Neutrophil (primary cell): Measurements from ENCODE around the gene ADISSP.

Source experiments
- H3K27ac ChIP-seq: fragments of 200-600 bp; sonication (generic); 2 replicates; pipeline ENCODE4 v1.5.1; 2016; ENCODE audit warnings: mild to moderate bottlenecking, moderate library complexity
- H3K27me3 ChIP-seq: fragments of 200-600 bp; sonication (generic); 2 replicates; pipeline ENCODE4 v1.6.0; 2016; ENCODE audit warnings: mild to moderate bottlenecking
- H3K36me3 ChIP-seq: fragments of 200-600 bp; sonication (generic); 2 replicates; pipeline ENCODE4 v1.5.1; 2017
- H3K4me1 ChIP-seq, 2 experiments: fragments of 200-600 bp in 1 of 2; sonication (generic) in 1 of 2; 1 replicate in 1 of 2; 2 replicates in 1 of 2; pipeline versions ENCODE4 v1.5.1 to v1.6.1; 2013 to 2016; ENCODE audit warnings: low read depth in 1 of 2, low read length in 1 of 2, mild to moderate bottlenecking in 1 of 2, moderate library complexity in 1 of 2; ENCODE audit not compliant: control insufficient read depth in 1 of 2, insufficient read depth in 1 of 2
- H3K4me3 ChIP-seq, 2 experiments: fragments of 200-600 bp in 1 of 2; sonication (generic) in 1 of 2; 1 replicate in 1 of 2; 2 replicates in 1 of 2; pipeline ENCODE4 v1.5.1; 2013 to 2016; ENCODE audit warnings: low read depth in 1 of 2, low read length in 1 of 2, mild to moderate bottlenecking in 1 of 2, moderate library complexity in 1 of 2
- H3K9me3 ChIP-seq: fragments of 200-600 bp; sonication (generic); 2 replicates; pipeline ENCODE4 v1.5.1; 2016
- CTCF ChIP-seq: fragments of 200-600 bp; sonication (generic); IDR thresholded peaks from 2 replicates; pipeline ENCODE4 v1.5.1; 2016; ENCODE audit warnings: antibody characterized with exemption

The ADISSP gene

GRCh38 chr20:3721912-3722311 is 45.6 kb downstream of the ADISSP start:
- peaks cover 29% of the 10 kb centered on the region for H3K27me3 ChIP-seq
- no peaks in the 10 kb centered on the region for H3K36me3 ChIP-seq
- H3K9me3 ChIP-seq, result no peaks in the 10 kb centered on the region
- no peak overlapping the region for H3K4me3 ChIP-seq
- H3K4me1 ChIP-seq, result no peaks in the 10 kb centered on the region
- no peak for TF ChIP-seq CTCF
- no peak overlapping the region for H3K27ac ChIP-seq

DNA sequence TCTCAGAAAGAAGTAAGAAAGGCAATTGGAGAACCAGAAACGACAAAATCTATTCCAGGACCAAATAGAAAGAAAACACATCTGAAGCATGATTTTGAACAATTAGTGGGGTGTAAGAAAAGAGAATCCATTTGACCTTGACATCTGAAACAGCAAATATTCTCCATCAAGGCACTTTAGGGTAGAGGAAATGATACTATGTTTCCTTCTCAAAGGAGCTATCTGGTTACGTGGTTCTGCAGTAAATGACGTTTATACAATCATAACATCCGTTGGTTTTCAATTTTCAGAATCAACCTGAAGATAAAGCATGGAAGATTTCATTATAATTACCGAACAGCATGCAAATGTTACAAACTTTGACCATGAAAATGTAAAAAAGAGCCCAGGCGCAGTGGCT is 46.9 kb downstream of the ADISSP start:
- Histone ChIP-seq H3K27me3 (peaks cover 16% of the 10 kb centered on the region), H3K4me1 (no peaks in the 10 kb centered on the region), H3K36me3 (no peaks in the 10 kb centered on the region), H3K4me3 (no peak overlapping the region), H3K27ac (no peak overlapping the region), H3K9me3 (no peaks in the 10 kb centered on the region)
- TF ChIP-seq CTCF, result no peak

GRCh38 chr20:3720068-3720467 is 47.5 kb downstream of the ADISSP start:
- H3K4me1 ChIP-seq, result no peaks in the 10 kb centered on the region
- no peak overlapping the region for H3K4me3 ChIP-seq
- no peak for TF ChIP-seq CTCF
- no peaks in the 10 kb centered on the region for H3K9me3 ChIP-seq
- H3K27ac ChIP-seq, result no peak overlapping the region
- H3K27me3 ChIP-seq, result peaks cover 14% of the 10 kb centered on the region
- no peaks in the 10 kb centered on the region for H3K36me3 ChIP-seq

DNA sequence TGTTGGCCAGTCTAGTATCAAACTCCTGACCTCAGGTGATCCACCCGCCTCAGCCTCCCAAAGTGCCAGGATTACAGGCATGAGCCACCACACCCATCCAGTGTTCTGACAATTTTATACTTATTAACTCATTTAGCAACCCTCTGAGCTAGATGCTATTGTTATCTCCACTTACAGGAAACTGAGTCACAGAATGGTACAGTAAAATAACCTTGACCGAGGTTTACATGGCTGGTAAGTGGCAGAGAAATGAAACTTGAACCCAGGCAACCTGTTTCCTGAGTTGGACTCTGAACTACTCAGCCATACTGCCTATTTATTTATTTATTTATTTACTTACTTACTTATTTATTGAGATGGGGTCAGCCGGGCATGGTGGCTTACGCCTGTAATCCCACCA is 48.5 kb downstream of the ADISSP start:
- Histone ChIP-seq H3K27me3 (peaks cover 14% of the 10 kb centered on the region), H3K27ac (no peak overlapping the region), H3K36me3 (no peaks in the 10 kb centered on the region), H3K9me3 (no peaks in the 10 kb centered on the region), H3K4me1 (peaks cover 5% of the 10 kb centered on the region in 2 experiments), H3K4me3 (no peak overlapping the region)
- no peak for TF ChIP-seq CTCF

- Histone ChIP-seq H3K9me3 (no peaks in the 10 kb centered on the region), H3K36me3 (no peaks in the 10 kb centered on the region), H3K4me3 (no peak overlapping the region), H3K27me3 (peaks cover 12% of the 10 kb centered on the region), H3K27ac (no peak overlapping the region), H3K4me1 (peaks cover 23 to 30% of the 10 kb centered on the region in 2 experiments)
- no peak for TF ChIP-seq CTCF
Observed at GRCh38 chr20:3716195-3716834, 51.2 kb downstream of the ADISSP start.
